AG10803 (cell line): ENCODE data around the gene HSPA12A.

Experiments used
- DNase-seq: peaks from one replicate; pipeline ENCODE4 v3.0.0; 2010; ENCODE audit warnings: low read depth
- H3K4me3 ChIP-seq: 2 replicates; pipeline ENCODE4 v1.5.1; 2011; ENCODE audit warnings: mild to moderate bottlenecking, low read length, control low read depth
- CTCF ChIP-seq: conservative IDR thresholded peaks from 2 replicates; pipeline ENCODE4 v1.5.1; 2011; ENCODE audit warnings: mild to moderate bottlenecking, low read length, control low read depth, inconsistent platforms

The HSPA12A gene

GRCh38 chr10:116730464-116731260 is 11.7 kb downstream of the HSPA12A start:
- no peak for TF ChIP-seq CTCF
- no peak overlapping the region for H3K4me3 ChIP-seq
- DNase-seq: no peak

GRCh38 chr10:116729243-116729642 is 13.1 kb downstream of the HSPA12A start:
- H3K4me3 ChIP-seq: no peak overlapping the region
- TF ChIP-seq CTCF: no peak
- DNase-seq: no peak

- H3K4me3 ChIP-seq: no peak overlapping the region
- TF ChIP-seq CTCF: no peak
- DNase-seq: peak; percentile 25
Observed at GRCh38 chr10:116728526-116729096, 13.8 kb downstream of the HSPA12A start.

- no peak for TF ChIP-seq CTCF
- DNase-seq: no peak
- H3K4me3 ChIP-seq: no peak overlapping the region
Observed at GRCh38 chr10:116723428-116724281, 18.7 kb downstream of the HSPA12A start.

GRCh38 chr10:116722736-116723427 is 19.5 kb downstream of the HSPA12A start:
- H3K4me3 ChIP-seq: no peak overlapping the region
- no peak for DNase-seq
- TF ChIP-seq CTCF: no peak

- H3K4me3 ChIP-seq: no peak overlapping the region
- TF ChIP-seq CTCF: no peak
- DNase-seq: no peak
Observed at GRCh38 chr10:116721547-116722392, 20.6 kb downstream of the HSPA12A start.
